MM.1S (cell line): ENCODE measurements around the gene NUMBL.

Source experiments
- DNase-seq: peaks from one replicate; pipeline ENCODE4 v3.0.0-alpha.2; 2015
- H2AFZ ChIP-seq: fragments of 300-600 bp; sonication (generic); 2 replicates; pipeline ENCODE4 v1.6.0; 2016; ENCODE audit warnings: antibody characterized with exemption, low read length
- H3F3A ChIP-seq: fragments of 300-600 bp; sonication (generic); 2 replicates; pipeline ENCODE4 v1.6.1; 2016; ENCODE audit warnings: mild to moderate bottlenecking, antibody characterized with exemption, low read length, moderate library complexity, mixed read lengths; ENCODE audit not compliant: insufficient read depth
- H3K27ac ChIP-seq: fragments of 300-600 bp; sonication (generic); 2 replicates; pipeline ENCODE4 v1.5.1; 2016; ENCODE audit warnings: mild to moderate bottlenecking, low read length
- H3K27me3 ChIP-seq: fragments of 300-600 bp; sonication (generic); replicated peaks from 2 replicates; pipeline ENCODE4 v1.6.0; 2016; ENCODE audit warnings: low read length; ENCODE audit not compliant: insufficient read depth
- H3K36me3 ChIP-seq: fragments of 300-600 bp; sonication (generic); replicated peaks from 2 replicates; pipeline ENCODE4 v1.6.1; 2016; ENCODE audit warnings: mild to moderate bottlenecking, low read length, mixed read lengths; ENCODE audit not compliant: insufficient read depth
- H3K4me1 ChIP-seq: fragments of 300-600 bp; sonication (generic); 2 replicates; pipeline ENCODE4 v1.6.1; 2016; ENCODE audit warnings: low read length, mixed read lengths
- H3K4me2 ChIP-seq: fragments of 300-600 bp; sonication (generic); 2 replicates; pipeline ENCODE4 v1.6.0; 2016; ENCODE audit warnings: low read depth, low read length
- H3K4me3 ChIP-seq: fragments of 300-600 bp; sonication (generic); 2 replicates; pipeline ENCODE4 v1.5.1; 2016; ENCODE audit warnings: low read length, mixed read lengths
- H3K79me2 ChIP-seq: fragments of 300-600 bp; sonication (generic); 2 replicates; pipeline ENCODE4 v1.6.1; 2016; ENCODE audit warnings: mixed run types, low read length, mixed read lengths
- H3K9ac ChIP-seq: fragments of 300-600 bp; sonication (generic); 2 replicates; pipeline ENCODE4 v1.6.1; 2016; ENCODE audit warnings: low read length, mixed read lengths
- H3K9me2 ChIP-seq: fragments of 300-600 bp; sonication (generic); replicated peaks from 2 replicates; pipeline ENCODE4 v1.6.1; 2016; ENCODE audit warnings: mild to moderate bottlenecking, low read length, mixed read lengths; ENCODE audit not compliant: insufficient read depth
- H3K9me3 ChIP-seq: fragments of 300-600 bp; sonication (generic); replicated peaks from 2 replicates; pipeline ENCODE4 v1.6.1; 2016; ENCODE audit warnings: mild to moderate bottlenecking, low read length, mixed read lengths; ENCODE audit not compliant: insufficient read depth
- H4K20me1 ChIP-seq: fragments of 300-600 bp; sonication (generic); 2 replicates; pipeline ENCODE4 v1.6.1; 2016; ENCODE audit warnings: mild to moderate bottlenecking, low read length, moderate library complexity, mixed read lengths; ENCODE audit not compliant: insufficient read depth
- EZH2 ChIP-seq: fragments of 300-600 bp; sonication (generic); optimal IDR thresholded peaks from 2 replicates; pipeline ENCODE3; 2017; ENCODE audit warnings: low read depth, mild to moderate bottlenecking, antibody characterized with exemption, low read length, mixed read lengths
- EZH2phosphoT487 ChIP-seq: fragments of 300-600 bp; sonication (generic); IDR thresholded peaks from 2 replicates; pipeline ENCODE4 v1.6.1; 2018; ENCODE audit warnings: antibody characterized with exemption, low read length
- TF ChIP-seq, protein P1 (sequence below): fragments of 300-600 bp; sonication (generic); IDR thresholded peaks from 2 replicates; pipeline ENCODE4 v1.5.1; 2016; ENCODE audit warnings: antibody characterized with exemption, low read length, mixed read lengths

Gene NUMBL

DNA sequence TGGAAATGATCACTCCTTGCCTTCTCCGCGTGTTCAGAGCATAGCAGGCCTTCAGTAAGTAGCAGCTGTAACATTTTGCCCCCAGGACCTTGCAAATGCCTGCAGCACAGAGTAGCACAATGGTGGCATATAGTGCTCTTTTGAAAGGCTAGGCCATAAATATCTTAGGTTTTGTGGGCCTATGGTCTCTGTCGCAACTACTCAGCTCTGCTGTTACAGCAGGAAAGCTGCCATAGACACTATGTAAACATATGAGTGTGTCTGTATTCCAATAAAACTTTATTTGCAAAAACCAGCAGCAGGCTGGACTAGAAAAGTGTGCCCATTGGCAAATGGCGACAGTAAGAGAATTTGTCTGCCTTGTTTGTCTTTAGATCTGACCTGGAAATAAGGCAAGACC is 35.8 kb upstream of the NUMBL start:
- DNase-seq, result no peak
- TF ChIP-seq, protein P1, sequence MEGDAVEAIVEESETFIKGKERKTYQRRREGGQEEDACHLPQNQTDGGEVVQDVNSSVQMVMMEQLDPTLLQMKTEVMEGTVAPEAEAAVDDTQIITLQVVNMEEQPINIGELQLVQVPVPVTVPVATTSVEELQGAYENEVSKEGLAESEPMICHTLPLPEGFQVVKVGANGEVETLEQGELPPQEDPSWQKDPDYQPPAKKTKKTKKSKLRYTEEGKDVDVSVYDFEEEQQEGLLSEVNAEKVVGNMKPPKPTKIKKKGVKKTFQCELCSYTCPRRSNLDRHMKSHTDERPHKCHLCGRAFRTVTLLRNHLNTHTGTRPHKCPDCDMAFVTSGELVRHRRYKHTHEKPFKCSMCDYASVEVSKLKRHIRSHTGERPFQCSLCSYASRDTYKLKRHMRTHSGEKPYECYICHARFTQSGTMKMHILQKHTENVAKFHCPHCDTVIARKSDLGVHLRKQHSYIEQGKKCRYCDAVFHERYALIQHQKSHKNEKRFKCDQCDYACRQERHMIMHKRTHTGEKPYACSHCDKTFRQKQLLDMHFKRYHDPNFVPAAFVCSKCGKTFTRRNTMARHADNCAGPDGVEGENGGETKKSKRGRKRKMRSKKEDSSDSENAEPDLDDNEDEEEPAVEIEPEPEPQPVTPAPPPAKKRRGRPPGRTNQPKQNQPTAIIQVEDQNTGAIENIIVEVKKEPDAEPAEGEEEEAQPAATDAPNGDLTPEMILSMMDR, result no peak
- TF ChIP-seq EZH2phosphoT487 (no peak), EZH2 (no peak)
- H3K9me2 ChIP-seq, result no peaks in the 10 kb centered on the region
- H3K27me3 ChIP-seq, result no peaks in the 10 kb centered on the region
- H3K4me1 ChIP-seq, result no peaks in the 10 kb centered on the region
- H3K4me3 ChIP-seq, result no peak overlapping the region
- H3K27ac ChIP-seq, result no peak overlapping the region
- no peaks in the 10 kb centered on the region for H3F3A ChIP-seq
- no peak overlapping the region for H3K4me2 ChIP-seq
- H2AFZ ChIP-seq, result no peak overlapping the region
- H3K9ac ChIP-seq, result no peak overlapping the region
- no peaks in the 10 kb centered on the region for H3K79me2 ChIP-seq
- H3K9me3 ChIP-seq, result no peaks in the 10 kb centered on the region
- no peaks in the 10 kb centered on the region for H4K20me1 ChIP-seq
- H3K36me3 ChIP-seq, result no peaks in the 10 kb centered on the region

DNA sequence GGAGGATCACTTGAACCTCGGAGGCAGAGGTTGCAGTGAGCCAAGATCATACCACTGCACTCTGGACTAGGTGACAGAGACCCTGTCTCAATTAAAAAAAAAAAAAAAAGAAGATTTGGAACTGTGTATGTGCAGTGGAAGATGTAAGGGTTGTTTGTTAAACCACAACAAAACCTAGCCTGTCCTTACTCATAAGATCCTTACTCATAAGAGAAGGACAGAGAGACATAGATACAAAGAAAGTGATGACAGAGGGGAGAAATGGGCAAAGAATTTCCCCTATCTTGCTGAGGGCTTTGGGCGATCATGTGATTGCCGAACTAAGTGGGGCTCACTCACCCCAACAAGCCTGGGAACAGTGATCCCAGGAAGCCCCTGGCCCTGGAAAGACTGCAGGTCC is 34.4 kb upstream of the NUMBL start:
- H3K9me2 ChIP-seq, result no peaks in the 10 kb centered on the region
- H4K20me1 ChIP-seq, result no peaks in the 10 kb centered on the region
- no peaks in the 10 kb centered on the region for H3K79me2 ChIP-seq
- no peaks in the 10 kb centered on the region for H3F3A ChIP-seq
- no peak overlapping the region for H2AFZ ChIP-seq
- H3K36me3 ChIP-seq, result no peaks in the 10 kb centered on the region
- H3K4me1 ChIP-seq, result no peaks in the 10 kb centered on the region
- no peak overlapping the region for H3K27ac ChIP-seq
- no peaks in the 10 kb centered on the region for H3K9me3 ChIP-seq
- no peak overlapping the region for H3K4me2 ChIP-seq
- TF ChIP-seq EZH2phosphoT487 (no peak), EZH2 (no peak)
- TF ChIP-seq, protein P1, result no peak
- no peak overlapping the region for H3K4me3 ChIP-seq
- no peaks in the 10 kb centered on the region for H3K27me3 ChIP-seq
- no peak overlapping the region for H3K9ac ChIP-seq
- no peak for DNase-seq

DNA sequence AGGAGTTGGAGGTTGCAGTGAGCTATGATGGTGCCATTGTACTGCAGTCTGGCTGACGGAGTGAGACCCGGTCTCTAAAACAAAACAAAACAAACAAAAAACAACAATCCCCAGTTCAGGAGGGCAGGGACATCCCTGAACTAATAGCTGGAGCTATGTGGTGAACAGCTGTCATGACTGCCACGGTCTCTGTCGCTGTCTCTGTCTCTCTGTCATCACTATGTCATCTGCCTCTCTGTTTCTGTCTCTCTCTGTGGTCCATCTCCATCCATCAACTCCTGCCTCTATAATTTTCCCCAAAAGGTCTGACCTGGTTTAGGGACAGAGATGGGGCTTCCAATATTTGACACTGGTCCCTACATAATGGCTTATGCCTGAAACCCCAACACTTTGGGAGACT is 33.9 kb upstream of the NUMBL start:
- no peaks in the 10 kb centered on the region for H3K79me2 ChIP-seq

More for the DNA sequence above, 33.9 kb upstream of the NUMBL start:
- no peaks in the 10 kb centered on the region for H3F3A ChIP-seq
- no peaks in the 10 kb centered on the region for H3K9me3 ChIP-seq
- no peak overlapping the region for H3K9ac ChIP-seq
- no peak overlapping the region for H3K4me2 ChIP-seq
- TF ChIP-seq EZH2 (no peak), EZH2phosphoT487 (no peak)
- TF ChIP-seq, protein P1, result no peak
- H3K9me2 ChIP-seq, result no peaks in the 10 kb centered on the region
- H4K20me1 ChIP-seq, result no peaks in the 10 kb centered on the region
- no peak overlapping the region for H3K4me3 ChIP-seq
- no peaks in the 10 kb centered on the region for H3K36me3 ChIP-seq
- H2AFZ ChIP-seq, result no peak overlapping the region
- H3K4me1 ChIP-seq, result no peaks in the 10 kb centered on the region
- no peak for DNase-seq
- no peaks in the 10 kb centered on the region for H3K27me3 ChIP-seq
- H3K27ac ChIP-seq, result no peak overlapping the region
